SU-DHL-6 (cell line): ENCODE measurements around the gene ANAPC4.

ENCODE experiments used
- CTCF ChIP-seq: fragments of 200-600 bp; sonication (generic); IDR thresholded peaks from one replicate; pipeline ENCODE4 v1.5.1; 2017; ENCODE audit warnings: antibody characterized with exemption, mild to moderate bottlenecking, low read length, moderate library complexity; ENCODE audit not compliant: insufficient read depth, poor library complexity, severe bottlenecking
- EZH2phosphoT487 ChIP-seq: fragments of 200-600 bp; sonication (generic), shearing (Covaris generic); conservative IDR thresholded peaks from 2 replicates; pipeline ENCODE4 v1.6.1; 2018; ENCODE audit warnings: mild to moderate bottlenecking, antibody characterized with exemption, low read length, moderate library complexity, mixed read lengths

DNA sequence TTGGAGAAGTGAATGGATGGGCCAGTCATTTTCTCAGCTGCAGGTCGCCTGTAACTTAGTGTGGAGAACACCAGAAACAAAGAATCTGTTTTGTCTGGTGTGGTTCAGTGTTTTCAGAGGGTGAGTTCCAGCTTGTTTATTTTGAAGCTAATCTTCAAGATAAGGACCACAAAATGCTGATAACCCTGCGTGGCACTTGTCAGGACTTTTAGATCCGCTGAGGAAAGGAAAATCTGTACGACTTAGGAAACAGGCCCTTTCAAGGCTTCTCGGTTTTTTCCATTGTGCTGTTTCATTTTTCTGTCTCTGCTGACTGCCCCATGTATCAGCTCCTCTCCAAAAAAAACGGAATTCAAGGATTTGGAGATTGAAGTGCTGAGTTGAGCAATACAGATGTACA, 8.7 kb upstream of the ANAPC4 start:
- TF ChIP-seq CTCF, result no peak
- TF ChIP-seq EZH2phosphoT487, result no peak
